Panc1 (cell line): ENCODE measurements around the gene TAC3.
"Not testable (repeated sequence)": the region's sequence is repeated elsewhere in the genome, so short reads cannot be mapped to it uniquely, and the experiment has no call there.

ENCODE experiments used
- CTCF ChIP-seq: fragments of 450-650 bp; IDR thresholded peaks from 2 replicates; pipeline ENCODE4 v1.5.1; 2017; ENCODE audit warnings: mild to moderate bottlenecking
- POLR2AphosphoS5 ChIP-seq: IDR thresholded peaks from 2 replicates; pipeline ENCODE4 v1.6.1; 2012; ENCODE audit warnings: mild to moderate bottlenecking, low read depth, low read length, moderate library complexity
- REST ChIP-seq, 2 experiments: IDR thresholded peaks; 2 replicates each; pipeline ENCODE4 v1.6.1; 2011 to 2012; ENCODE audit warnings: low read depth in 2 of 2, control low read depth in 1 of 2, low read length in 1 of 2, mild to moderate bottlenecking in 1 of 2, moderate library complexity in 1 of 2; ENCODE audit not compliant: insufficient read depth in 1 of 2
- TCF7L2 ChIP-seq: IDR thresholded peaks from 2 replicates; pipeline ENCODE4 v1.6.1; 2011; ENCODE audit warnings: mild to moderate bottlenecking, low read depth, low read length, inconsistent platforms

- TF ChIP-seq POLR2AphosphoS5; REST (IDR thresholded peaks at IDR 0.05; ENCODE audit: insufficient read depth in 1 of 2, low read depth in 2 of 2, low read length in 1 of 2); CTCF; TCF7L2: not testable (repeated sequence)
These were observed 36.8 kb upstream of the TAC3 start for GRCh38 chr12:57053146-57053545.
